Thyroid gland (tissue), 4 donors: ENCODE results near the gene MRPL42. TPM values are rescaled to one million over a fixed set of nuclear protein-coding genes. Genes with fewer than 3 reads are reported as not detected.
"Not testable (repeated sequence)": the region's sequence is repeated elsewhere in the genome, so short reads cannot be mapped to it uniquely, and the experiment has no call there.

Experiments used
- DNase-seq, 2 donors: peaks; one replicate each; pipeline ENCODE4 v3.0.0-alpha.2; 2019
- H3K27ac ChIP-seq, 3 donors: fragments of 200-600 bp; sonication (generic); 1 replicate in 2 of 3; 2 replicates in 1 of 3; pipeline ENCODE4 v1.5.1; 2016 to 2019; ENCODE audit warnings: mild to moderate bottlenecking in 1 of 3, moderate library complexity in 1 of 3
- H3K27me3 ChIP-seq: fragments of 200-600 bp; sonication (generic); one replicate; pipeline ENCODE4 v1.5.1; 2019
- H3K36me3 ChIP-seq, 2 donors: fragments of 200-600 bp; sonication (generic); one replicate each; pipeline ENCODE4 v1.5.1; 2016 to 2019
- H3K4me1 ChIP-seq, 2 donors: fragments of 200-600 bp; sonication (generic); one replicate each; pipeline ENCODE4 v1.5.1; 2017 to 2019
- H3K4me3 ChIP-seq, 3 donors: fragments of 200-600 bp; sonication (generic); replicated peaks in 1 of 3; 1 replicate in 2 of 3; 2 replicates in 1 of 3; pipeline ENCODE4 v1.5.1; 2016; ENCODE audit warnings: mild to moderate bottlenecking in 1 of 3
- H3K9me3 ChIP-seq: fragments of 200-600 bp; sonication (generic); one replicate; pipeline ENCODE4 v1.5.1; 2017
- POLR2A ChIP-seq, 2 donors: fragments of 450-650 bp; IDR thresholded peaks; one replicate each; pipeline ENCODE4 v1.6.1; 2017; ENCODE audit warnings: antibody characterized with exemption in 2 of 2, mild to moderate bottlenecking in 2 of 2, moderate library complexity in 1 of 2
- WGBS, 2 donors: methylation state at CpG; one replicate each; pipeline ENCODE4 v1.1.5; 2017; 5-methylcytosine and 5-hydroxymethylcytosine counted together
- intact Hi-C: fragments of 100-400 bp; cut with DNase I; formaldehyde crosslinking; loops from one replicate; pipeline ENCODE4 v1.15.1; 2023
- total RNA-seq, 4 donors: library from RNA; depleted of rRNA; stranded (reverse); fragments of >200 nt; gene quantifications; one replicate each; pipeline ENCODE4 v1.2.3, GENCODE V29; 2016
- TF ChIP-seq, protein P1 (sequence below), 6 experiments: fragments of 200-600 bp in 3 of 6; fragments of 450-650 bp in 3 of 6; sonication (generic) in 3 of 6; IDR thresholded peaks; one replicate each; pipeline ENCODE4 v1.5.1; 2016 to 2019; ENCODE audit warnings: antibody characterized with exemption in 6 of 6, mild to moderate bottlenecking in 2 of 6, inconsistent platforms in 1 of 6, moderate library complexity in 1 of 6

Gene MRPL42
- total RNA-seq, 4 donors from 2014 or later: 42.1 to 71.8 (median 64.0) TPM

DNA sequence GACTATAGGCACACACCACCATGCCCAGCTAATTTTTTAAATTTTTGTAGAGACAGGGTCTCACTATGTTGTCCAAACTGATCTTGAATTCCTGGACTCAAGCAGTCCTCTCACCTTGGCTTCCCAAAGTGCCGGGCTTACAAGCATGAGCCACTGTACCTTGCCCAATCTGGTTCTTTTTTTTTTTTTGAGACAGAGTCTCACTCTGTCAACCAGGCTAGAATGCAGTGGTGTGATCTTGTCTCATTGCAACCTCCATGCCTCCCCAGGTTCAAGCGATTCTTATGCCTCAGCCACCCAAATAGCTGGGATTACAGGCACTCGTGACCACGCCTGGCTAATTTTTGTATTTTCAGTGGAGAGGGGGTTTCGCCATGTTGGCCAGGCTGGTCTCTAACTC, 15.4 kb downstream of the MRPL42 start:
- intact Hi-C loops: no loop called here
- H3K9me3 ChIP-seq: no peaks in the 10 kb centered on the region
- no peak overlapping the region for H3K4me3 ChIP-seq
- WGBS, 2 donors: 93 to 96% methylated on average over 5 of the region's 5 CpGs
- no peaks in the 10 kb centered on the region for H3K4me1 ChIP-seq
- DNase-seq: no peak
- H3K27ac ChIP-seq: no peak overlapping the region
- TF ChIP-seq POLR2A (IDR thresholded peaks at IDR 0.05): no peak
- H3K36me3 ChIP-seq: peaks cover 40 to 46% of the 10 kb centered on the region in 2 donors
- no peaks in the 10 kb centered on the region for H3K27me3 ChIP-seq

DNA sequence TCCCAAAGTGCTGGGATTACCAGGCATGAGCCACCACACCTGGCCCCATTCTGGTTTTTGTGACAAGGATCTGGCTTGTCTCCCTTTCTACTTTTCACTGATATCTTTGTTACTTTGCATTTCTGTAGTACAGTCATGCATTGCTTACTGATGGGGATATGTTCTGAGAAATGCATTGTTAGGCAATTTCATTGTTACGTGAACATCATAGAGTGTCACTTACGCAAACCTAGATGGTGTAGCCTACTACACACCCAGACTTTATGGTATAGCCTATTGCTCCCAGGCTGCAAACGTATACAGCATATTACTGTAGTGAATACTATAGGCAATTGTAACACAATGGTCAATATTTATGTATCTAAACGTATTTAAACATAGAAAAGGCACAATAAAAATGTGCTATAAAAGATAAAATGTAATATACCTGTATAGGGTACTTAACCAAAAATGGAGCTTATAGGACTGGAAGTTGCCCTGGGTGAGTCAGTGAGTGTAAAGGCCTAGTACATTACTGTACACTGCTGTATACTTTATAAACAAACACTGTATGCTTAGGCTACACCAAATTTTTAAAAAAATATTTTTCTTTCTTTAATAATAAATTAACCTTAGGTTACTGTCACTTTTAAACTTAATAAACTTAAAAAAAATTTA, 16.0 kb downstream of the MRPL42 start:
- Histone ChIP-seq H3K9me3 (no peaks in the 10 kb centered on the region), H3K4me3 (no peak overlapping the region), H3K27me3 (no peaks in the 10 kb centered on the region), H3K27ac (no peak overlapping the region), H3K36me3 (peaks cover 42 to 52% of the 10 kb centered on the region in 2 donors), H3K4me1 (no peaks in the 10 kb centered on the region)
- DNase-seq: no peak
- no peak for TF ChIP-seq POLR2A (IDR thresholded peaks at IDR 0.05)
- TF ChIP-seq, protein P1, sequence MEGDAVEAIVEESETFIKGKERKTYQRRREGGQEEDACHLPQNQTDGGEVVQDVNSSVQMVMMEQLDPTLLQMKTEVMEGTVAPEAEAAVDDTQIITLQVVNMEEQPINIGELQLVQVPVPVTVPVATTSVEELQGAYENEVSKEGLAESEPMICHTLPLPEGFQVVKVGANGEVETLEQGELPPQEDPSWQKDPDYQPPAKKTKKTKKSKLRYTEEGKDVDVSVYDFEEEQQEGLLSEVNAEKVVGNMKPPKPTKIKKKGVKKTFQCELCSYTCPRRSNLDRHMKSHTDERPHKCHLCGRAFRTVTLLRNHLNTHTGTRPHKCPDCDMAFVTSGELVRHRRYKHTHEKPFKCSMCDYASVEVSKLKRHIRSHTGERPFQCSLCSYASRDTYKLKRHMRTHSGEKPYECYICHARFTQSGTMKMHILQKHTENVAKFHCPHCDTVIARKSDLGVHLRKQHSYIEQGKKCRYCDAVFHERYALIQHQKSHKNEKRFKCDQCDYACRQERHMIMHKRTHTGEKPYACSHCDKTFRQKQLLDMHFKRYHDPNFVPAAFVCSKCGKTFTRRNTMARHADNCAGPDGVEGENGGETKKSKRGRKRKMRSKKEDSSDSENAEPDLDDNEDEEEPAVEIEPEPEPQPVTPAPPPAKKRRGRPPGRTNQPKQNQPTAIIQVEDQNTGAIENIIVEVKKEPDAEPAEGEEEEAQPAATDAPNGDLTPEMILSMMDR (IDR thresholded peaks at IDR 0.05): no peak
- 97% methylated on average over 4 of the region's 4 CpGs for WGBS, 2 donors
- intact Hi-C loops: no loop called here

DNA sequence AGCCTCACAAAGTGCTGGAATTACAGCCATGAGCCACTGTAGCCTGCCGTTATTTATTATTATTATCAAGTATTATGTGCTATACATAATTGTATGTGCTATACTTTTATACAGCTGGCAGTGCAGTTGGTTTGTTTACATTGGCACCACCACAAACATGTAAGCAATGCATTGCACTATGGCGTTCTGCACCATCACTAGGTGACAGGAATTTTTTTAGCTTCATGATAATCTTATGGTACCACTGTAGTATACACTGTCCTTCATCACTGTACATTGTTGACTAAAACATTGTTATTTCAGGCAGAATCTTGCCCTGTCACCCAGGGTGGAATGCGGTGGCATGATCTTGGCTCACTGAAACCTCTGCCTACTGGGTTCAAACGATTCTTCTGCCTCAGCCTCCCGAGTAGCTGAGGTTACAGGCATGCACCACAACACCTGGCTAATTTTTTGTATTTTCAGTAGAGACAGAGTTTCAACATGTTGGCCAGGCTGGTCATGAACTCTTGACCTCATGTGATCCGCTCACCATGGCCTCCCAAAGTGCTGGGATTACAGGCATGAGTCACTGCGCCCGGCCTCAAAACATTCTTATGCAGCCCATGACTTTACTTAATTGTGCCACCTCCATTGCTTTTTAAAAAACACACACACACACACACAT, 17.1 kb downstream of the MRPL42 start:
- TF ChIP-seq POLR2A (IDR thresholded peaks at IDR 0.05): no peak
- TF ChIP-seq, protein P1 (IDR thresholded peaks at IDR 0.05): no peak
- Histone ChIP-seq H3K4me3 (no peak overlapping the region), H3K4me1 (no peaks in the 10 kb centered on the region), H3K36me3 (peaks cover 50 to 53% of the 10 kb centered on the region in 2 donors), H3K27ac (no peak overlapping the region), H3K27me3 (no peaks in the 10 kb centered on the region), H3K9me3 (no peaks in the 10 kb centered on the region)
- no peak for DNase-seq
- intact Hi-C loops: no loop called here
- WGBS, 2 donors: 81 to 82% methylated on average over 8 of the region's 8 CpGs

DNA sequence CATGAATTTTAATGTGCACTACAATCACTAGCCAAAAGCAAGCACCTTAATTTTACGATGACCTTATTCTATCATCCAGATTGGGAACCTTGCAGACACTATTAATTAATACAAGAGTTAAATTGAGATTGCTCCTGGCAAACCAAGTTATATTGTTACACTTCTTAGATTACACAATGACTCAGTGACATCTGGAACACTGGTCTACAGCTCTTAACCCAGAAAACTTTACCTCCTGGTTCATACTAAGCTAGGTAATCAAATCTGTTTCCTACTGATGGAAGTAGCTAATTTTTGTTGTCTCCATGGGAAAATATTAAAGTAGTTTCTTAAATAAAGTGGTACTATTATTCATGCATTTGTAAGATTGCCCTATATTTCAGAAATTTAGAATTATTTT, 25.5 kb downstream of the MRPL42 start:
- H3K36me3 ChIP-seq: peaks cover 8 to 17% of the 10 kb centered on the region in 2 donors
- DNase-seq: not testable (repeated sequence)
- WGBS, 2 donors: 83 to 100% methylated on average over 1 of the region's 1 CpG

DNA sequence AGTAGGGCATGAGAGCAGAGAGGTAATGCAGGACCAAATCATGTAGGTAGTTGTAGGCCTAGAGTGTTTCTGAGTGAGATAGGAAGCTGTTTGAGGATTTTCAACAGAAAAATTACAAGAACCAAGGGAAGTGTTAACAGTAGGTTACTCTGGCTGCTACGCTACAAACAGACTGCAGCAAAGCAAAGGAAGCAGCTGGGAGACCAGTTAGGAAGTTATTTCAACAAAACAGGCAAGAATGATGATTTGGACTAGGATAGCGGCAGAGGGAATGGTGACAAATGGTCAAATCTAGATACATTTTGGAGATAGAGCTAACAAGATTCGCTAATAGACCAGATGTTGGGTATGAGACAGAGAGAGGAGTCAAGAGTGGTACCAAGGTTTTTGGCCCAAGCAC, 26.8 kb downstream of the MRPL42 start:
- Histone ChIP-seq H3K4me1 (no peaks in the 10 kb centered on the region), H3K36me3 (peaks cover under 1 to 4% of the 10 kb centered on the region in 2 donors), H3K27ac (no peak overlapping the region), H3K27me3 (no peaks in the 10 kb centered on the region), H3K9me3 (no peaks in the 10 kb centered on the region), H3K4me3 (no peak overlapping the region)
- 89 to 92% methylated on average over 3 of the region's 3 CpGs for WGBS, 2 donors
- no peak for DNase-seq
- TF ChIP-seq, protein P1 (IDR thresholded peaks at IDR 0.05): no peak
- TF ChIP-seq POLR2A (IDR thresholded peaks at IDR 0.05): no peak
- intact Hi-C loops: no loop called here

More for the DNA sequence above, 25.5 kb downstream of the MRPL42 start:
- H3K4me1 ChIP-seq, H3K27ac ChIP-seq, H3K9me3 ChIP-seq, H3K27me3 ChIP-seq, H3K4me3 ChIP-seq, intact Hi-C loops: not testable (repeated sequence)

DNA sequence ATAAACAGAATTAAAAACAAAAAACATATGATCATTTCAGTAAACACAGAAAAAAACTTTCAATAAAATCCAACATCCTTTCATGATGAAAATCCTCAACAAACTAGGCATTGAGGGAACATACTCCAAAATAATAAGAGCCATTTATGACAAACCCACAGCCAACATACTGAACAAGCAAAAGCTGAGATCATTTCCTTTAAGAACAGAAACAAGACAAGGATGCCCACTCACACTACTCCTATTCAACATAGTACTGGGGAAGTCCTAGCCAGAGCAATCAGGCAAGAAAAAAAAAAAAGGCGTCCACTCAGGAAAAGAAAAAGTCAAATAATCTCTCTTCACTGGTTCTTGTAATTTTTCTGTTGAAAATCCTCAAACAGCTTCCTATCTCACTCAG, 30.1 kb downstream of the MRPL42 start:
- DNase-seq: no peak
- no peak for TF ChIP-seq POLR2A (IDR thresholded peaks at IDR 0.05)
- TF ChIP-seq, protein P1 (IDR thresholded peaks at IDR 0.05): no peak
- Histone ChIP-seq H3K36me3 (peaks cover 0 to 4% of the 10 kb centered on the region in 2 donors), H3K9me3 (no peaks in the 10 kb centered on the region), H3K4me1 (no peaks in the 10 kb centered on the region), H3K4me3 (no peak overlapping the region), H3K27me3 (no peaks in the 10 kb centered on the region), H3K27ac (no peak overlapping the region)
- intact Hi-C loops: no loop called here
- WGBS, 2 donors: 87 to 94% methylated on average over 1 of the region's 1 CpG

DNA sequence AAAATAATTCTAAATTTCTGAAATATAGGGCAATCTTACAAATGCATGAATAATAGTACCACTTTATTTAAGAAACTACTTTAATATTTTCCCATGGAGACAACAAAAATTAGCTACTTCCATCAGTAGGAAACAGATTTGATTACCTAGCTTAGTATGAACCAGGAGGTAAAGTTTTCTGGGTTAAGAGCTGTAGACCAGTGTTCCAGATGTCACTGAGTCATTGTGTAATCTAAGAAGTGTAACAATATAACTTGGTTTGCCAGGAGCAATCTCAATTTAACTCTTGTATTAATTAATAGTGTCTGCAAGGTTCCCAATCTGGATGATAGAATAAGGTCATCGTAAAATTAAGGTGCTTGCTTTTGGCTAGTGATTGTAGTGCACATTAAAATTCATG, 31.5 kb downstream of the MRPL42 start:
- DNase-seq, intact Hi-C loops, H3K9me3 ChIP-seq, H3K4me3 ChIP-seq, H3K27ac ChIP-seq, H3K27me3 ChIP-seq, H3K4me1 ChIP-seq, H3K36me3 ChIP-seq: not testable (repeated sequence)
- no CpG with 5 or more reads among the region's 1 CpG for WGBS, 2 donors
